Mucosa of stomach (tissue), 1 donor: ENCODE data around the gene MARK2.

Experiments
- H3K27me3 ChIP-seq: one replicate; pipeline ENCODE4 v1.7.0; 2013; ENCODE audit warnings: mild to moderate bottlenecking, low read length; ENCODE audit not compliant: control insufficient read depth, insufficient read depth
- H3K36me3 ChIP-seq: one replicate; pipeline ENCODE4 v1.7.0; 2013; ENCODE audit warnings: low read length; ENCODE audit not compliant: control insufficient read depth, insufficient read depth
- H3K4me1 ChIP-seq: one replicate; pipeline ENCODE4 v1.7.0; 2013; ENCODE audit warnings: mild to moderate bottlenecking, low read length; ENCODE audit not compliant: control insufficient read depth, insufficient read depth
- H3K4me3 ChIP-seq: one replicate; pipeline ENCODE4 v1.7.0; 2013; ENCODE audit warnings: low read length
- H3K9ac ChIP-seq: one replicate; pipeline ENCODE4 v1.7.0; 2013; ENCODE audit warnings: mild to moderate bottlenecking, low read length, moderate library complexity
- H3K9me3 ChIP-seq: one replicate; pipeline ENCODE4 v1.7.0; 2013; ENCODE audit warnings: mild to moderate bottlenecking, low read length, moderate library complexity; ENCODE audit not compliant: control insufficient read depth
- donor health status: Pancreatic carcinoma.

Gene MARK2

GRCh38 chr11:63877658-63878241 lies 38.8 kb downstream of the MARK2 start:
- Histone ChIP-seq H3K9ac (no peak overlapping the region), H3K4me1 (peaks cover 50% of the 10 kb centered on the region), H3K36me3 (no peaks in the 10 kb centered on the region), H3K4me3 (no peak overlapping the region), H3K9me3 (no peaks in the 10 kb centered on the region), H3K27me3 (no peaks in the 10 kb centered on the region)

GRCh38 chr11:63879598-63880402 lies 40.9 kb downstream of the MARK2 start:
- H3K4me3 ChIP-seq, result no peak overlapping the region
- H3K9me3 ChIP-seq, result no peaks in the 10 kb centered on the region
- H3K4me1 ChIP-seq, result peaks cover 45% of the 10 kb centered on the region
- H3K27me3 ChIP-seq, result no peaks in the 10 kb centered on the region
- peak overlapping the region; percentile 13 for H3K9ac ChIP-seq
- no peaks in the 10 kb centered on the region for H3K36me3 ChIP-seq

- Histone ChIP-seq H3K9ac (no peak overlapping the region), H3K4me3 (no peak overlapping the region), H3K4me1 (peaks cover 41% of the 10 kb centered on the region), H3K27me3 (no peaks in the 10 kb centered on the region), H3K36me3 (no peaks in the 10 kb centered on the region), H3K9me3 (no peaks in the 10 kb centered on the region)
Measured at GRCh38 chr11:63880403-63880790, 41.5 kb downstream of the MARK2 start.

DNA sequence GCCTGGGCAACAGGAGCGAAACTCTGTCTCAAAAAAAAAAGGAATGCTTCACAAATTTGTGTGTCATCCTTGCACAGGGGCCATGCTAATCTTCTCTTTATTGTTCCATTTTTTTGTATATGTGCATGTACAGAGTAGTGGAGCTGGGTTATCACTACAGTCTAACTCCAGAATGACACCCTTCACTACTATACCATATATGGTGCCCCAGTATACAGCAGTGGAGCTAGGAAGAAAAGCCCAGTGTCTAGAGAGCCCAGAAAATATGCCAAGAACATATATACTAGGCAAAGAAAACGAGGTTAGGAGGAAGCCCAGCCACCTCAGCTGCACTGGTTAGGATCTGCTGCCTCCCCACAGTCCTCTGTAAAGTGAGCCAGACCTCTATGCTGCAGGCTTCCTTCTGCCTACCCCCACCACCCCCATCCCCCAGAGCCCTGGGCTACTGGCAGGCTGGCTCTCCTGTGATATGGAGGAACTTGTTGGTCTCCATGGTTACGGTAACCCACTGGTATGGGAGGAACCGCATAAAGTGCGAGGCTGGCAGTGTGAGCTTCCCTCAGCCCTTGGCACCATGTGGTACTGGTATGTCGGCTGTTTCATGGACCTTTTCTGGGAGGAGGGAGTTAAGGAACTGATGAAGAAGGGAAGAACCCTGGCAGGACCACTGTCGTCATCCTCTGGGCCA lies 43.8 kb downstream of the MARK2 start:
- H3K4me3 ChIP-seq, result no peak overlapping the region
- H3K36me3 ChIP-seq, result no peaks in the 10 kb centered on the region
- H3K9ac ChIP-seq, result no peak overlapping the region
- H3K27me3 ChIP-seq, result no peaks in the 10 kb centered on the region
- H3K4me1 ChIP-seq, result peaks cover 50% of the 10 kb centered on the region
- no peaks in the 10 kb centered on the region for H3K9me3 ChIP-seq

- Histone ChIP-seq H3K9me3 (no peaks in the 10 kb centered on the region), H3K4me1 (peaks cover 56% of the 10 kb centered on the region), H3K9ac (no peak overlapping the region), H3K36me3 (no peaks in the 10 kb centered on the region), H3K4me3 (no peak overlapping the region), H3K27me3 (no peaks in the 10 kb centered on the region)
Measured at GRCh38 chr11:63883791-63884190, 44.9 kb downstream of the MARK2 start.

DNA sequence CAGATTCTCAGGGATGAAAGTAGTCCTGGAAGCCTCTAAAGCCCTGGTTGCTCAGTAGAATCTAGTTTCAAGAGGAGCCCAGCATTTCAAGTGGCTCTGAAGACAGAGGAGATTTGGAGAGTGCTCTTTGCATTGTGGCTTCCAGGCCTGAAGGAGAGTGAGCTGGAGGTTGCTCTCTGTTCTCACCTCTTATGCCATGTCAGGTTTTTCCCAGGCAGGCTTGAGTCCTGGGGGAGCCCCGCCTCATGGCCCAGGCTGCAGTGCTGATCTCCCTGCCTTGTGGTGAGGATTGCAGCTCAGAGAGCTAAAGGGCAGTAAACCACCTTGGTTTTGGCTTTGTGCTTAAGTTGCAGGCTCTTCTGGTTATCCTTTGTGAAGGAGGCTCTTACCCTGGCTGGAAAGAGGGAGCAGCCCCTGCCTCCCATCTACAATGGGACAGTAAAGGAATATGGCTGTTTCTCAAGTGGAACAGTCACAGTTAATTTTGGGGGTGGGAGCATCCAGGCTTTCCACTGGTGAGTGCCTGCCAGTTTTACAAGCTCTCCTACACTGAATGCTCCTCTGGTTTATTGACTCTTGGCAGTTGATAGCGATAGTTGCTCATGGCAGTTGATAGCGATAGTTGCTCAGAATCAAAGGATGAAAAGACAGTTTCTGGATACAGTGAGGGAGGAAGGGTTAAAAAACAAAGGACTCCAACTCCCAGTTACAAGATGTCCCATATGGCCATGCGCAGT lies 45.5 kb downstream of the MARK2 start:
- Histone ChIP-seq H3K4me1 (peaks cover 56% of the 10 kb centered on the region), H3K4me3 (no peak overlapping the region), H3K36me3 (no peaks in the 10 kb centered on the region), H3K9ac (no peak overlapping the region), H3K9me3 (no peaks in the 10 kb centered on the region), H3K27me3 (no peaks in the 10 kb centered on the region)

DNA sequence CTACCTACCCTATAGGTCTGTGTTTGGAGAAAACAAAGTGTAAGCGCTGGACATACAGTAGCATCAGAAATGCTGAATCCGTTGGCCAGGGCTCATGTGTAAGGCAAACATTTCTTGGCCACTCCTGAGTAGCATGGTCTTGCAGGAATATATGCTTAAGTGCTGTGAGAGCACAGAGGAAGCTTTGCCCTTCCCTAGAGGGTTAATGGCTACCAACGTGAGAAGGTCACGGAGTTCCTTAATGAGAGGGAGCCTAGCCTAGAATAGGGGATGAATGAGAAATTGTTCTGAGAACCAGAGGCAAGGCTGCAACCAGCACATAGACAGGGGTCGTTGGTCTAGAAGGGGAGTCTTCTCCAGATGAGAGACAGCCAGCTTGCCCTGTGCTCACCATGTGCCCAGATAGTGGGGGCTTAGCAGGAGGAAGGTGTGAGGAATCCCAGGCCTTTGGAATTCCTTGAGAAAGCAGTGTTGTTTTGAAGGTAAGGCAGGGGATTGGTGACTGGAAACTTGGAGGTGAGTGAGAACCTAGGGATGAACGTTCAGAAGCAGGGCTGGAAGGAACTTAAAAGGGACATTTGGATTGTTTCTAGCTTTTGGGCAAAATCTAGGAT lies 48.6 kb downstream of the MARK2 start:
- Histone ChIP-seq H3K27me3 (no peaks in the 10 kb centered on the region), H3K9me3 (no peaks in the 10 kb centered on the region), H3K4me3 (no peak overlapping the region), H3K4me1 (peaks cover 68% of the 10 kb centered on the region), H3K9ac (peak overlapping the region; percentile 76), H3K36me3 (no peaks in the 10 kb centered on the region)

- Histone ChIP-seq H3K4me1 (peaks cover 67% of the 10 kb centered on the region), H3K36me3 (no peaks in the 10 kb centered on the region), H3K4me3 (peak overlapping the region; percentile 53), H3K9me3 (no peaks in the 10 kb centered on the region), H3K9ac (peak overlapping the region; percentile 76), H3K27me3 (no peaks in the 10 kb centered on the region)
Measured at GRCh38 chr11:63888170-63889086, 49.5 kb downstream of the MARK2 start.

- no peaks in the 10 kb centered on the region for H3K27me3 ChIP-seq
- H3K9ac ChIP-seq, result peak overlapping the region; percentile 76
- peak overlapping the region; percentile 53 for H3K4me3 ChIP-seq
- peaks cover 58% of the 10 kb centered on the region for H3K4me1 ChIP-seq
- no peaks in the 10 kb centered on the region for H3K9me3 ChIP-seq
- H3K36me3 ChIP-seq, result no peaks in the 10 kb centered on the region
Measured at GRCh38 chr11:63889344-63889743, 50.4 kb downstream of the MARK2 start.

DNA sequence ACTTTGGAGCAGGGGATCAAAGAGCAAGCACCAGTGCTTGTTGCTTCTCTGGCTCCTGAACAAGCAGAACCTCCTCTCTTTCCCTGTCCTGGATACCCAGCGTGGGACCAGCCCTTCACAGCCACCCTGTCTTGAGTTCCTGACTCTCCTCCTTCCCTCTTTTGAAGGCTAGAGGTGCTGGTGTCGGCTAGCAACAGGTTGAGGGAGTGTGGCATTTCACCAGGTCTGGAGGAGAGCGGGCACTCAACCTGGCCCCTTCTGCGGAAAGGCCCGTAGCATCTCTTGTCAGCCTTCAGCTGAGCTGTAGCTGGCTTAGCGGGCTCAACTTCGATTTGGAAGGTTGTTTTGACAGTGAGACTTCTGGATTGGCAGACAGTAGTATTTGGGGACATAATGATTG lies 51.5 kb downstream of the MARK2 start:
- Histone ChIP-seq H3K4me1 (peaks cover 51% of the 10 kb centered on the region), H3K9me3 (no peaks in the 10 kb centered on the region), H3K9ac (peak overlapping the region; percentile 76), H3K4me3 (peak overlapping the region; percentile 53), H3K27me3 (no peaks in the 10 kb centered on the region), H3K36me3 (peaks cover 4% of the 10 kb centered on the region)

DNA sequence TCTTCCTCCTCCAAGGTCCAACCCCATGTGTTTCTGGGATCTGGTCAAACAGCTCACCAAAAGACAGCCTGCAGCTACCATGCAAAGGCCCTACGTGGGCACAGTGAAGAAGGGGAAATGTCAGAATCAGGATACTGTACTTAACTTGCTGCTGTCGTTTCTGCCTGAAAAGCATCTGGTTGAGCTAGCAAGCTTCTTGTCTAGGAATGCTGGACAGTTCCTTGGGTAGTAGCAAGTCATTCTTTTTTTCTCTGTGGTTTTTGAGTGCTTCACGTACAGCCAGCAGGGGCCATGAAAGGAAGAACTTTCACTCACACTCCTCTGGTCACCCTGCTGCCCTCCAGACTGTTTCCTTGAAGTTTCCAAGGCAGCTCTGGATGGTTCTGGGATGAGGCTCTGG lies 53.3 kb downstream of the MARK2 start:
- Histone ChIP-seq H3K36me3 (peaks cover 12% of the 10 kb centered on the region), H3K4me3 (no peak overlapping the region), H3K27me3 (no peaks in the 10 kb centered on the region), H3K4me1 (peaks cover 50% of the 10 kb centered on the region), H3K9ac (no peak overlapping the region), H3K9me3 (no peaks in the 10 kb centered on the region)
